Left lung (tissue), 10 donors: ENCODE data around the gene AGAP1. TPM values are rescaled to one million over a fixed set of nuclear protein-coding genes. Genes with fewer than 3 reads are reported as not detected.

ENCODE experiments used
- ATAC-seq: fragments of 200-7000 bp; cut with Tn5 transposase; one replicate; pipeline ENCODE4 v1.9.1; 2020; ENCODE audit warnings: moderate library complexity
- DNase-seq, 4 donors: peaks; one replicate each; pipeline ENCODE4 v3.0.0-alpha.2; 2013 to 2020
- H3K27ac ChIP-seq, 2 donors: fragments of 200-600 bp; sonication (generic) in 1 of 2; one replicate each; pipeline versions ENCODE4 v1.5.0 to v1.8.0; 2020 to 2021
- H3K27me3 ChIP-seq, 2 donors: fragments of 200-600 bp; sonication (generic) in 1 of 2; one replicate each; pipeline versions ENCODE4 v1.5.0 to v1.8.0; 2020 to 2021
- H3K36me3 ChIP-seq, 2 donors: fragments of 200-600 bp; sonication (generic) in 1 of 2; one replicate each; pipeline versions ENCODE4 v1.5.0 to v1.8.0; 2020 to 2021
- H3K4me1 ChIP-seq, 2 donors: fragments of 200-600 bp; one replicate each; pipeline ENCODE4 v1.8.0; 2021
- H3K4me3 ChIP-seq, 2 donors: fragments of 200-600 bp; sonication (generic) in 1 of 2; one replicate each; pipeline versions ENCODE4 v1.5.0 to v1.8.0; 2020 to 2021; ENCODE audit warnings: mild to moderate bottlenecking in 1 of 2
- H3K9me3 ChIP-seq, 2 donors: fragments of 200-600 bp; sonication (generic) in 1 of 2; one replicate each; pipeline versions ENCODE4 v1.5.0 to v1.8.0; 2020 to 2021
- CTCF ChIP-seq, 2 donors: fragments of 200-600 bp; sonication (generic) in 1 of 2; IDR thresholded peaks; one replicate each; pipeline versions ENCODE4 v1.5.0 to v1.8.0; 2021; ENCODE audit warnings: antibody characterized with exemption in 2 of 2
- intact Hi-C, 2 donors: fragments of 100-400 bp; cut with DNase I; formaldehyde crosslinking; loops; one replicate each; pipeline versions ENCODE4 v1.11.2 to v1.14.2; 2022
- polyA plus RNA-seq, 6 donors: library from polyadenylated mRNA; unstranded; fragments of 120-200 nt; gene quantifications; one replicate each; pipeline ENCODE4 v1.2.1, GENCODE V29; 2013; ENCODE audit not compliant: insufficient read length in 6 of 6
- total RNA-seq, 2 donors: library from RNA; stranded (reverse); fragmentation: NEBNext Ultra II Directional; extraction: Animal tissue kit (Norgen Biotek cat#: 25700); gene quantifications; one replicate each; pipeline ENCODE4 v1.2.1, GENCODE V29; 2021
- donor health status: DM: no; HTN: yes; CAD: no.
- donor health status: DM: no; HTN: no; CAD: no.

AGAP1 gene
- total and polyA plus RNA-seq, 8 donors = 13.1 to 25.4 (median 22.4) TPM

- Histone ChIP-seq H3K4me3 (no peak overlapping the region), H3K4me1 (peaks cover 2 to 3% of the 10 kb centered on the region in 2 donors), H3K27me3 (peaks cover 0 to 24% of the 10 kb centered on the region in 2 donors), H3K27ac (no peak overlapping the region), H3K36me3 (no peaks in the 10 kb centered on the region), H3K9me3 (no peaks in the 10 kb centered on the region)
- ATAC-seq (no peak), DNase-seq (no peak)
- intact Hi-C loops = no loop called here
- TF ChIP-seq CTCF (IDR thresholded peaks at IDR 0.05) = no peak
Observed at GRCh38 chr2:235675678-235676535, 182.1 kb downstream of the AGAP1 start.

GRCh38 chr2:235676536-235676799 lies 182.6 kb downstream of the AGAP1 start:
- no peaks in the 10 kb centered on the region for H3K36me3 ChIP-seq
- DNase-seq (no peak), ATAC-seq (no peak)
- H3K27me3 ChIP-seq = peaks cover 0 to 18% of the 10 kb centered on the region in 2 donors
- intact Hi-C loops = no loop called here
- no peaks in the 10 kb centered on the region for H3K9me3 ChIP-seq
- no peak overlapping the region for H3K27ac ChIP-seq
- no peak overlapping the region for H3K4me3 ChIP-seq
- no peaks in the 10 kb centered on the region for H3K4me1 ChIP-seq
- no peak for TF ChIP-seq CTCF (IDR thresholded peaks at IDR 0.05)

- no peaks in the 10 kb centered on the region for H3K36me3 ChIP-seq
- H3K4me3 ChIP-seq = no peak overlapping the region
- no peak for TF ChIP-seq CTCF (IDR thresholded peaks at IDR 0.05)
- DNase-seq = no peak
- H3K27me3 ChIP-seq = peaks cover 0 to 10% of the 10 kb centered on the region in 2 donors
- H3K27ac ChIP-seq = no peak overlapping the region
- no peaks in the 10 kb centered on the region for H3K4me1 ChIP-seq
- no peak for ATAC-seq
- intact Hi-C loops = no loop called here
- no peaks in the 10 kb centered on the region for H3K9me3 ChIP-seq
Observed at GRCh38 chr2:235677276-235677788, 183.5 kb downstream of the AGAP1 start.

GRCh38 chr2:235677937-235678336 lies 184.1 kb downstream of the AGAP1 start:
- intact Hi-C loops = no loop called here
- no peak for DNase-seq
- no peak for ATAC-seq
- H3K36me3 ChIP-seq = no peaks in the 10 kb centered on the region
- no peaks in the 10 kb centered on the region for H3K9me3 ChIP-seq
- H3K27me3 ChIP-seq = peaks cover 0 to 6% of the 10 kb centered on the region in 2 donors
- no peak overlapping the region for H3K27ac ChIP-seq
- TF ChIP-seq CTCF (IDR thresholded peaks at IDR 0.05) = no peak
- no peaks in the 10 kb centered on the region for H3K4me1 ChIP-seq
- H3K4me3 ChIP-seq = no peak overlapping the region

GRCh38 chr2:235678712-235679111 lies 184.9 kb downstream of the AGAP1 start:
- intact Hi-C loops = no loop called here
- no peak for DNase-seq
- Histone ChIP-seq H3K9me3 (no peaks in the 10 kb centered on the region), H3K4me3 (no peak overlapping the region), H3K27ac (no peak overlapping the region), H3K27me3 (peaks cover 0 to under 1% of the 10 kb centered on the region in 2 donors), H3K4me1 (no peaks in the 10 kb centered on the region), H3K36me3 (no peaks in the 10 kb centered on the region)
- TF ChIP-seq CTCF (IDR thresholded peaks at IDR 0.05) = no peak
- ATAC-seq = no peak
